ENCODE data around the gene COL3A1. TPM values are rescaled to one million over a fixed set of nuclear protein-coding genes. Genes with fewer than 3 reads are reported as not detected.

COL3A1 gene
- polyA plus RNA-seq, 4 donors: 1,258 to 1,421 (median 1,330) TPM

- no peak for DNase-seq (ENCODE audit: low read depth in 4 of 4, low spot score in 3 of 4)
These were observed 40.4 kb downstream of the COL3A1 start for GRCh38 chr2:189014449-189015138.

GRCh38 chr2:189015359-189015758 is 41.2 kb downstream of the COL3A1 start:
- DNase-seq (ENCODE audit: low read depth in 4 of 4, low spot score in 3 of 4): no peak

GRCh38 chr2:189016311-189016861 is 42.2 kb downstream of the COL3A1 start:
- no peak for DNase-seq (ENCODE audit: low read depth in 4 of 4, low spot score in 3 of 4)

GRCh38 chr2:189018631-189019030 is 44.5 kb downstream of the COL3A1 start:
- DNase-seq (ENCODE audit: low read depth in 4 of 4, low spot score in 3 of 4): no peak

- DNase-seq (ENCODE audit: low read depth in 4 of 4, low spot score in 3 of 4): no peak
These were observed 46.0 kb downstream of the COL3A1 start for GRCh38 chr2:189020179-189020578.

- DNase-seq (ENCODE audit: low read depth in 4 of 4, low spot score in 3 of 4): no peak
These were observed 47.9 kb downstream of the COL3A1 start for GRCh38 chr2:189022053-189022481.

GRCh38 chr2:189022492-189022891 is 48.3 kb downstream of the COL3A1 start:
- no peak for DNase-seq (ENCODE audit: low read depth in 4 of 4, low spot score in 3 of 4)

- no peak for DNase-seq (ENCODE audit: low read depth in 4 of 4, low spot score in 3 of 4)
These were observed 50.9 kb downstream of the COL3A1 start for GRCh38 chr2:189024901-189025618.

GRCh38 chr2:189037518-189037917 is 63.3 kb downstream of the COL3A1 start:
- no peak for DNase-seq (ENCODE audit: low read depth in 4 of 4, low spot score in 3 of 4)

- DNase-seq (ENCODE audit: low read depth in 4 of 4, low spot score in 3 of 4): no peak
These were observed 71.7 kb downstream of the COL3A1 start for GRCh38 chr2:189045836-189046235.

GRCh38 chr2:189046320-189046719 is 72.1 kb downstream of the COL3A1 start:
- DNase-seq (ENCODE audit: low read depth in 4 of 4, low spot score in 3 of 4): no peak

GRCh38 chr2:189047171-189047888 is 73.2 kb downstream of the COL3A1 start:
- DNase-seq (ENCODE audit: low read depth in 4 of 4, low spot score in 3 of 4): no peak

GRCh38 chr2:189048189-189048588 is 74.0 kb downstream of the COL3A1 start:
- DNase-seq (ENCODE audit: low read depth in 4 of 4, low spot score in 3 of 4): no peak

GRCh38 chr2:189049709-189050164 is 75.6 kb downstream of the COL3A1 start:
- DNase-seq (ENCODE audit: low read depth in 4 of 4, low spot score in 3 of 4): no peak

GRCh38 chr2:189050165-189050712 is 76.1 kb downstream of the COL3A1 start:
- DNase-seq (ENCODE audit: low read depth in 4 of 4, low spot score in 3 of 4): no peak

- DNase-seq (ENCODE audit: low read depth in 4 of 4, low spot score in 3 of 4): no peak
These were observed 82.3 kb downstream of the COL3A1 start for GRCh38 chr2:189056200-189057106.

- no peak for DNase-seq (ENCODE audit: low read depth in 4 of 4, low spot score in 3 of 4)
These were observed 83.1 kb downstream of the COL3A1 start for GRCh38 chr2:189057316-189057715.

GRCh38 chr2:189060096-189060642 is 86.0 kb downstream of the COL3A1 start:
- DNase-seq (ENCODE audit: low read depth in 4 of 4, low spot score in 3 of 4): no peak

All from right renal pelvis (tissue), 4 donors.